PC-9 (cell line): ENCODE results near the gene ADAMTSL4. TPM values are rescaled to one million over a fixed set of nuclear protein-coding genes. Genes with fewer than 3 reads are reported as not detected.

ENCODE experiments used
- Bru-seq: library from RNA; stranded (reverse); fragments of 400-500 nt; gene quantifications from one replicate; lab custom pipeline; 2021; lab: Mats Ljungman, UMichigan
- BruChase-seq, 2 experiments: library from RNA; stranded (reverse); fragments of 400-500 nt; gene quantifications; one replicate each; lab custom pipeline; 2021; lab: Mats Ljungman, UMichigan
- BruUV-seq: library from RNA; stranded (reverse); fragments of 400-500 nt; replicated peaks from 2 replicates; lab custom pipeline; 2021; lab: Mats Ljungman, UMichigan
- CTCF ChIA-PET: fragments of 300-600 bp; sonication (Branson Sonifier 250); formaldehyde crosslinking; loops from one replicate; lab custom pipeline; 2022; ENCODE audit warnings: antibody characterized with exemption; lab: Charles Lee
- POLR2A ChIA-PET: fragments of 300-600 bp; sonication (Branson Sonifier 250); formaldehyde crosslinking; loops from one replicate; lab custom pipeline; 2022; ENCODE audit warnings: antibody characterized with exemption; ENCODE audit not compliant: unreplicated experiment; lab: Charles Lee
- DNase-seq, 2 experiments: peaks; one replicate each; pipeline versions ENCODE4 v3.0.0 to v3.0.0-alpha.2; 2015 to 2022; ENCODE audit warnings: mixed read lengths in 1 of 2
- H2AFZ ChIP-seq: fragments of 200-600 bp; sonication (generic); 2 replicates; pipeline ENCODE4 v1.8.1; 2017; ENCODE audit warnings: antibody characterized with exemption
- H3F3A ChIP-seq: fragments of 200-600 bp; sonication (generic); 2 replicates; pipeline ENCODE4 v1.8.1; 2017; ENCODE audit warnings: antibody characterized with exemption, mild to moderate bottlenecking, low read depth; ENCODE audit not compliant: insufficient read depth
- H3K27ac ChIP-seq: fragments of 200-600 bp; sonication (generic); 2 replicates; pipeline ENCODE4 v1.6.1; 2016; ENCODE audit warnings: mixed run types
- H3K27me3 ChIP-seq: fragments of 200-600 bp; sonication (generic); 2 replicates; pipeline ENCODE4 v1.6.1; 2016; ENCODE audit warnings: low read depth, mixed run types; ENCODE audit not compliant: insufficient read depth
- H3K36me3 ChIP-seq: fragments of 200-600 bp; sonication (generic); 2 replicates; pipeline ENCODE4 v1.6.1; 2016; ENCODE audit warnings: low read depth, mixed run types
- H3K4me1 ChIP-seq: fragments of 200-600 bp; sonication (generic); replicated peaks from 2 replicates; pipeline ENCODE4 v1.6.1; 2016; ENCODE audit warnings: mixed run types; ENCODE audit not compliant: insufficient read depth
- H3K4me2 ChIP-seq: fragments of 200-600 bp; sonication (generic); 2 replicates; pipeline ENCODE4 v1.6.1; 2017; ENCODE audit warnings: mixed run types
- H3K4me3 ChIP-seq: fragments of 200-600 bp; sonication (generic); 2 replicates; pipeline ENCODE4 v1.6.1; 2016; ENCODE audit warnings: mixed run types
- H3K79me2 ChIP-seq: fragments of 200-600 bp; sonication (generic); 2 replicates; pipeline ENCODE4 v1.6.1; 2017; ENCODE audit warnings: low read depth, mixed run types
- H3K9me2 ChIP-seq: fragments of 200-600 bp; sonication (generic); 2 replicates; pipeline ENCODE4 v1.8.1; 2017; ENCODE audit warnings: mild to moderate bottlenecking; ENCODE audit not compliant: insufficient read depth
- H3K9me3 ChIP-seq: fragments of 200-600 bp; sonication (generic); 2 replicates; pipeline ENCODE4 v1.8.1; 2016; ENCODE audit warnings: low read depth; ENCODE audit not compliant: insufficient read depth
- H4K20me1 ChIP-seq: fragments of 200-600 bp; sonication (generic); 2 replicates; pipeline ENCODE4 v1.8.1; 2017; ENCODE audit not compliant: insufficient read depth
- CTCF ChIP-seq: fragments of 200-600 bp; sonication (generic); conservative IDR thresholded peaks from 2 replicates; pipeline ENCODE4 v1.6.1; 2017; ENCODE audit warnings: mixed run types, antibody characterized with exemption, mild to moderate bottlenecking, moderate library complexity
- EZH2 ChIP-seq: fragments of 200-600 bp; sonication (generic); IDR thresholded peaks from 2 replicates; pipeline ENCODE4 v1.8.0; 2017; ENCODE audit warnings: antibody characterized with exemption, low read depth
- intact Hi-C: fragments of 100-400 bp; cut with micrococcal nuclease; formaldehyde crosslinking; loops from one replicate; pipeline ENCODE4 v1.10.0; 2022; ENCODE audit not compliant: unreplicated experiment
- long read RNA-seq: library from polyadenylated mRNA; stranded (forward); transcript quantifications from one replicate; pipeline ENCODE4 v2.0.0, GENCODE V29; 2022
- total RNA-seq: library from RNA; stranded (reverse); gene quantifications from 2 replicates; pipeline ENCODE4 v1.2.3, GENCODE V29; 2021

The ADAMTSL4 gene
- total RNA-seq (67.9 and 76.7 TPM in 2 replicates), Bru-seq, nascent RNA (percentile 62 among the genes with signal in this experiment), BruChase-seq, experiment 1, labeled RNA remaining after a 2-hour chase (percentile 77 among the genes with signal in this experiment), BruChase-seq, experiment 2, labeled RNA remaining after a 6-hour chase (percentile 79 among the genes with signal in this experiment)
- long read RNA-seq, full-length matches to known transcripts = 3 of 32 reads
- long read RNA-seq, partial matches to known transcripts = 23 of 32 reads
- long read RNA-seq, other reads (novel, unspliced or antisense) = 6 of 32 reads

GRCh38 chr1:150548632-150549495 lies at the start of gene ADAMTSL4:
TSS of gene ADAMTSL4 (plus strand) at chr1:150549408. CDS start at chr1:150552289, 2,881 bp downstream.
- Histone ChIP-seq H4K20me1 (no peaks in the 10 kb centered on the region), H3F3A (peaks cover 44% of the 10 kb centered on the region), H3K9me2 (no peaks in the 10 kb centered on the region), H3K4me1 (peaks cover 44% of the 10 kb centered on the region), H3K4me3 (peak within 1 kb of the TSS; percentile 54), H2AFZ (peak within 1 kb of the TSS; percentile 76), H3K9me3 (no peaks in the 10 kb centered on the region), H3K79me2 (no peaks in the 10 kb centered on the region), H3K4me2 (peak within 1 kb of the TSS; percentile 78), H3K27ac (peak within 1 kb of the TSS; percentile 65), H3K27me3 (no peaks in the 10 kb centered on the region), H3K36me3 (no peaks in the 10 kb centered on the region)
- CTCF ChIA-PET = interaction anchor here (0.6 to 0.8 kb wide), 3 partner anchors 11 to 510 kb away, joined by 3 to 4 read pairs (median 4); partner anchors contain the start of genes CDC42SE1 and CIART
- POLR2A ChIA-PET = interaction anchor here (0.5 to 1.0 kb wide), 5 partner anchors 10 to 645 kb away, joined by 3 to 4 read pairs (median 4); partner anchors contain the start of gene ENSA
- BruUV-seq = no TSS peak
- DNase-seq = peak; percentile 60 to 71
- intact Hi-C loops = no loop called here
- TF ChIP-seq EZH2 = no peak
- no peak for TF ChIP-seq CTCF

GRCh38 chr1:150505431-150505830 lies 43.8 kb upstream of the ADAMTSL4 start:
- ChIA-PET CTCF (no interaction called here), POLR2A (interaction anchor here (1.0 kb wide), 1 partner anchor 74 kb away, joined by 4 read pairs; the partner anchor contains the start of gene MCL1)
- H4K20me1 ChIP-seq = no peaks in the 10 kb centered on the region
- TF ChIP-seq EZH2 (no peak), CTCF (no peak)
- 0 out of 2 replicates have a peak, but pooled peaks cover 4% of the 10 kb centered on the region for H3K36me3 ChIP-seq
- H3F3A ChIP-seq = no peaks in the 10 kb centered on the region; the same call in 1 of the 2 replicates
- DNase-seq = no peak
- no peak overlapping the region for H3K4me3 ChIP-seq
- H3K27ac ChIP-seq = no peak overlapping the region
- no peaks in the 10 kb centered on the region for H3K79me2 ChIP-seq
- intact Hi-C loops = no loop called here
- no peaks in the 10 kb centered on the region for H3K27me3 ChIP-seq
- H2AFZ ChIP-seq = no peak overlapping the region
- no TSS peak for BruUV-seq
- no peak overlapping the region for H3K4me2 ChIP-seq
- no peaks in the 10 kb centered on the region for H3K9me3 ChIP-seq
- peaks cover 10% of the 10 kb centered on the region for H3K4me1 ChIP-seq
- no peaks in the 10 kb centered on the region for H3K9me2 ChIP-seq
